Suprapubic skin (tissue), 4 donors: Measurements from ENCODE around the gene ATF5. TPM values are rescaled to one million over a fixed set of nuclear protein-coding genes. Genes with fewer than 3 reads are reported as not detected.

ENCODE experiments used
- DNase-seq, 2 donors: peaks; one replicate each; pipeline ENCODE4 v3.0.0-alpha.2; 2019; ENCODE audit warnings: low spot score in 2 of 2
- H3K27ac ChIP-seq: fragments of 200-600 bp; sonication (generic); one replicate; pipeline ENCODE4 v1.5.1; 2019
- H3K27me3 ChIP-seq: fragments of 200-600 bp; sonication (generic); one replicate; pipeline ENCODE4 v1.5.1; 2019
- H3K36me3 ChIP-seq: fragments of 200-600 bp; sonication (generic); one replicate; pipeline ENCODE4 v1.5.1; 2019
- H3K4me1 ChIP-seq: fragments of 200-600 bp; sonication (generic); one replicate; pipeline ENCODE4 v1.5.1; 2019
- H3K4me3 ChIP-seq: fragments of 200-600 bp; sonication (generic); one replicate; pipeline ENCODE4 v1.5.1; 2019; ENCODE audit warnings: mild to moderate bottlenecking
- H3K9me3 ChIP-seq: fragments of 200-600 bp; sonication (generic); one replicate; pipeline ENCODE4 v1.5.1; 2019
- CTCF ChIP-seq, 2 donors: fragments of 200-600 bp in 1 of 2; fragments of 450-650 bp in 1 of 2; sonication (generic) in 1 of 2; IDR thresholded peaks; one replicate each; pipeline ENCODE4 v1.5.1; 2016 to 2019; ENCODE audit warnings: antibody characterized with exemption in 2 of 2, mild to moderate bottlenecking in 1 of 2, moderate library complexity in 1 of 2
- EP300 ChIP-seq: sonication (generic); formaldehyde crosslinking; IDR thresholded peaks from one replicate; pipeline ENCODE4 v1.6.1; 2017; ENCODE audit warnings: antibody characterized with exemption
- POLR2A ChIP-seq, 2 donors: fragments of 450-650 bp; IDR thresholded peaks; one replicate each; pipeline ENCODE4 v1.6.1; 2017; ENCODE audit warnings: antibody characterized with exemption in 2 of 2, mild to moderate bottlenecking in 2 of 2, moderate library complexity in 2 of 2
- POLR2AphosphoS5 ChIP-seq, 3 donors: sonication (generic); formaldehyde crosslinking; IDR thresholded peaks; one replicate each; pipeline ENCODE4 v1.6.1; 2017; ENCODE audit warnings: antibody characterized with exemption in 3 of 3
- WGBS: methylation state at CpG from one replicate; pipeline ENCODE4 v1.1.5; 2018; 5-methylcytosine and 5-hydroxymethylcytosine counted together
- total RNA-seq, 4 donors: library from RNA; depleted of rRNA; stranded (reverse); fragments of >200 nt; gene quantifications; one replicate each; pipeline ENCODE4 v1.1.0, GENCODE V29; 2016

ATF5 gene
- total RNA-seq, 4 donors from 2014 or later, result 4.5 to 9.1 (median 6.7) TPM

- 84% methylated on average over 13 of the region's 13 CpGs for WGBS
- H3K9me3 ChIP-seq, result no peaks in the 10 kb centered on the region
- peaks cover 66% of the 10 kb centered on the region for H3K36me3 ChIP-seq
- no peak for TF ChIP-seq EP300
- no peak for TF ChIP-seq POLR2A (IDR thresholded peaks at IDR 0.05)
- no peak for TF ChIP-seq POLR2AphosphoS5 (IDR thresholded peaks at IDR 0.05)
- no peak for TF ChIP-seq CTCF (IDR thresholded peaks at IDR 0.05)
- no peak overlapping the region for H3K27ac ChIP-seq
- no peak overlapping the region for H3K4me3 ChIP-seq
- no peaks in the 10 kb centered on the region for H3K4me1 ChIP-seq
- H3K27me3 ChIP-seq, result no peaks in the 10 kb centered on the region
- DNase-seq, result no peak
These were observed 48.1 kb downstream of the ATF5 start for GRCh38 chr19:49977076-49977475.

DNA sequence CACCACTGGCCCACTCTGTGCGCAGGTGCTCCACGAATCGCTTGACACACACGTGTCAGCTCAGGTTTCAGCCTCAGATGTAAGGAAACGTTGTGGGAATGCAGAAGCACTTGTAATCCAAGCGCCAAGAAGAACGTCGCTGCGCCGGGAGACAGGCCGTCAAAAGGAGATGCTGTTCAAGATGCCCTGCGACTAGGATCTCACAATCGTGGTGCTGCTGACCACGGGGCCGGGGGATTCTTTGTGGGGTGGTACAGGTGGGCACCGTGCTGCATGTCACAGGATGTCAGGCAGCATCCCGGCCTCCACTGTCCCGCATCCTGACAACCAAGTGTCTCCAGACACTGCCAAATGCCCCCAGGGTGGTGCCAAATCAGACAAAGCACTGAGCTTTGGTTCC is 48.9 kb downstream of the ATF5 start:
- Histone ChIP-seq H3K27me3 (no peaks in the 10 kb centered on the region), H3K27ac (no peak overlapping the region), H3K36me3 (peaks cover 68% of the 10 kb centered on the region), H3K4me1 (no peaks in the 10 kb centered on the region), H3K9me3 (no peaks in the 10 kb centered on the region), H3K4me3 (no peak overlapping the region)
- no peak for DNase-seq
- WGBS, result 84% methylated on average over 10 of the region's 18 CpGs
- TF ChIP-seq CTCF (IDR thresholded peaks at IDR 0.05) (no peak), POLR2AphosphoS5 (IDR thresholded peaks at IDR 0.05) (no peak), EP300 (no peak), POLR2A (IDR thresholded peaks at IDR 0.05) (no peak)

GRCh38 chr19:49978324-49978723 is 49.3 kb downstream of the ATF5 start:
- TF ChIP-seq CTCF (IDR thresholded peaks at IDR 0.05), result no peak
- TF ChIP-seq POLR2A (IDR thresholded peaks at IDR 0.05), result no peak
- TF ChIP-seq EP300, result no peak
- no peak for TF ChIP-seq POLR2AphosphoS5 (IDR thresholded peaks at IDR 0.05)
- WGBS, result 85% methylated on average over 11 of the region's 11 CpGs

GRCh38 chr19:49981603-49982593 is 52.9 kb downstream of the ATF5 start:
- Histone ChIP-seq H3K27ac (no peak overlapping the region), H3K9me3 (no peaks in the 10 kb centered on the region), H3K4me3 (no peak overlapping the region), H3K27me3 (no peaks in the 10 kb centered on the region), H3K4me1 (no peaks in the 10 kb centered on the region), H3K36me3 (peaks cover 76% of the 10 kb centered on the region)
- TF ChIP-seq CTCF (IDR thresholded peaks at IDR 0.05) (no peak), EP300 (no peak), POLR2A (IDR thresholded peaks at IDR 0.05) (no peak), POLR2AphosphoS5 (IDR thresholded peaks at IDR 0.05) (no peak)
- DNase-seq, result no peak
- 91% methylated on average over 19 of the region's 21 CpGs for WGBS

More at GRCh38 chr19:49978324-49978723, 49.3 kb downstream of the ATF5 start:
- Histone ChIP-seq H3K36me3 (peaks cover 68% of the 10 kb centered on the region), H3K27me3 (no peaks in the 10 kb centered on the region), H3K9me3 (no peaks in the 10 kb centered on the region), H3K4me1 (no peaks in the 10 kb centered on the region), H3K27ac (no peak overlapping the region), H3K4me3 (no peak overlapping the region)
- DNase-seq, result no peak

Other genes with a start within 250 kb of the ATF5 start
- 1 to 10 TPM; 1.8 to 7.6 (median 4.1) TPM for gene ADM5, start 239.6 kb upstream of the ATF5 start, total RNA-seq
- 1 to 10 TPM in 1 of 4 donors, under 1 TPM in 3; 0.57 to 1.2 (median 0.92) TPM for gene CPT1C, start 238.1 kb upstream of the ATF5 start, total RNA-seq
- gene TSKS, start 165.9 kb upstream of the ATF5 start, total RNA-seq, result 1 to 10 TPM in 2 of 4 donors, not detected in 2; 1.7 to 2.5 TPM
- gene AP2A1, start 162.2 kb upstream of the ATF5 start, total RNA-seq, result 100 to 1,000 TPM in 1 of 4 donors, 10 to 100 TPM in 3; 78.1 to 101 (median 93.4) TPM
- 10 to 100 TPM in 3 of 4 donors, 1 to 10 TPM in 1; 9.4 to 24.2 (median 14.4) TPM for gene FUZ, start 115.9 kb upstream of the ATF5 start, total RNA-seq
- gene MED25, start 110.9 kb upstream of the ATF5 start, total RNA-seq, result 10 to 100 TPM; 32.2 to 60.3 (median 40.8) TPM
- gene PTOV1, start 78.0 kb upstream of the ATF5 start, total RNA-seq, result 100 to 1,000 TPM in 1 of 4 donors, 10 to 100 TPM in 3; 82.2 to 147 (median 91.2) TPM
- gene PNKP, start 61.6 kb upstream of the ATF5 start, total RNA-seq, result 10 to 100 TPM; 26.0 to 53.3 (median 40.5) TPM
- 10 to 100 TPM; 19.3 to 25.1 (median 20.0) TPM for gene AKT1S1, start 51.9 kb upstream of the ATF5 start, total RNA-seq
- gene TBC1D17, start 51.5 kb upstream of the ATF5 start, total RNA-seq, result 10 to 100 TPM; 40.5 to 93.4 (median 59.4) TPM
- under 1 TPM in 1 of 4 donors, not detected in 3; 0.89 TPM for gene IL4I1, start 32.3 kb upstream of the ATF5 start, total RNA-seq
- gene NUP62, start 299 bp downstream of the ATF5 start, total RNA-seq, result 10 to 100 TPM; 40.3 to 46.2 (median 44.6) TPM
- under 1 TPM in 1 of 4 donors, not detected in 3; 0.30 TPM for gene SIGLEC11, start 32.0 kb downstream of the ATF5 start, total RNA-seq
- 10 to 100 TPM; 21.8 to 53.6 (median 35.8) TPM for gene VRK3, start 96.2 kb downstream of the ATF5 start, total RNA-seq
- gene ZNF473, start 96.8 kb downstream of the ATF5 start, total RNA-seq, result 10 to 100 TPM in 2 of 4 donors, 1 to 10 TPM in 2; 8.5 to 18.5 (median 12.2) TPM
- gene IZUMO2, start 234.1 kb downstream of the ATF5 start, total RNA-seq, result not detected